HFFc6 (cell line): ENCODE measurements around the gene TMEM18. TPM values are rescaled to one million over a fixed set of nuclear protein-coding genes. Genes with fewer than 3 reads are reported as not detected.
A peak's percentile ranks its signal among the peaks of the same experiment; 100 is the strongest.

Experiments used
- DNase-seq: peaks from one replicate; pipeline ENCODE4 v3.0.0-alpha.2; 2018
- H3K27ac Mint-ChIP-seq: 2 replicates; pipeline ENCODE4 v1.8.0; 2020; ENCODE audit warnings: mild to moderate bottlenecking, mixed read lengths
- H3K27me3 Mint-ChIP-seq: 2 replicates; pipeline ENCODE4 v1.8.0; 2021; ENCODE audit warnings: mild to moderate bottlenecking, moderate library complexity, mixed read lengths; ENCODE audit not compliant: insufficient read depth
- H3K36me3 Mint-ChIP-seq: 2 replicates; pipeline ENCODE4 v1.8.0; 2021; ENCODE audit warnings: low read depth, mixed read lengths
- H3K4me1 Mint-ChIP-seq: 2 replicates; pipeline ENCODE4 v1.8.0; 2020; ENCODE audit warnings: low read depth, mixed read lengths
- H3K4me3 Mint-ChIP-seq: 2 replicates; pipeline ENCODE4 v1.8.0; 2020; ENCODE audit warnings: mild to moderate bottlenecking, moderate library complexity, mixed read lengths
- H3K9me3 Mint-ChIP-seq: 2 replicates; pipeline ENCODE4 v1.8.0; 2020; ENCODE audit warnings: mild to moderate bottlenecking, mixed read lengths
- CTCF ChIP-seq: fragments of 200-600 bp; sonication (generic); IDR thresholded peaks from 2 replicates; pipeline ENCODE4 v1.5.0; 2021; ENCODE audit warnings: antibody characterized with exemption, mild to moderate bottlenecking
- total RNA-seq, 6 experiments: library from RNA; stranded (reverse); fragmentation: NEBNext Ultra II Directional; extraction: Animal tissue kit (Norgen Biotek cat#: 25700); gene quantifications; 2 replicates in 1 of 6; 3 replicates in 5 of 6; pipeline ENCODE4 v1.2.3, GENCODE V29; 2021

Gene TMEM18
- total RNA-seq, 6 experiments from 2014 or later: 24.6 to 28.5 (median 26.5) TPM

GRCh38 chr2:651951-652373 lies 25.2 kb downstream of the TMEM18 start:
- Mint-ChIP-seq H3K27ac (no peak overlapping the region), H3K9me3 (no peaks in the 10 kb centered on the region), H3K27me3 (peaks cover 29% of the 10 kb centered on the region), H3K4me3 (no peak overlapping the region), H3K36me3 (no peaks in the 10 kb centered on the region), H3K4me1 (peaks cover 11% of the 10 kb centered on the region; the same call in 1 of the 2 replicates)
- no peak for DNase-seq
- TF ChIP-seq CTCF: no peak

GRCh38 chr2:650343-651310 lies 26.6 kb downstream of the TMEM18 start:
- no peaks in the 10 kb centered on the region for H3K36me3 Mint-ChIP-seq
- TF ChIP-seq CTCF: no peak
- no peak for DNase-seq
- H3K4me3 Mint-ChIP-seq: peak overlapping the region; percentile 29; the same call in 1 of the 2 replicates
- no peak overlapping the region for H3K27ac Mint-ChIP-seq
- H3K27me3 Mint-ChIP-seq: peaks cover 30% of the 10 kb centered on the region
- no peaks in the 10 kb centered on the region for H3K9me3 Mint-ChIP-seq
- peaks cover 11% of the 10 kb centered on the region; the same call in 1 of the 2 replicates for H3K4me1 Mint-ChIP-seq

GRCh38 chr2:649426-650342 lies 27.5 kb downstream of the TMEM18 start:
- no peaks in the 10 kb centered on the region for H3K9me3 Mint-ChIP-seq
- DNase-seq: no peak
- no peaks in the 10 kb centered on the region for H3K36me3 Mint-ChIP-seq
- H3K27ac Mint-ChIP-seq: no peak overlapping the region
- no peak overlapping the region for H3K4me3 Mint-ChIP-seq
- H3K4me1 Mint-ChIP-seq: peaks cover 11% of the 10 kb centered on the region; the same call in 1 of the 2 replicates
- no peak for TF ChIP-seq CTCF
- H3K27me3 Mint-ChIP-seq: peaks cover 28% of the 10 kb centered on the region

- H3K36me3 Mint-ChIP-seq: no peaks in the 10 kb centered on the region
- H3K27me3 Mint-ChIP-seq: peaks cover 23% of the 10 kb centered on the region
- H3K4me3 Mint-ChIP-seq: no peak overlapping the region
- peaks cover 11% of the 10 kb centered on the region; the same call in 1 of the 2 replicates for H3K4me1 Mint-ChIP-seq
- no peak for TF ChIP-seq CTCF
- no peak for DNase-seq
- no peak overlapping the region for H3K27ac Mint-ChIP-seq
- no peaks in the 10 kb centered on the region for H3K9me3 Mint-ChIP-seq
Observed at GRCh38 chr2:648476-649424, 28.5 kb downstream of the TMEM18 start.
